Activated CD8-positive, alpha-beta T cell treated with anti-CD3 and anti-CD28 coated beads, Interleukin-2, amount 10 ng/mL, durations not matched to agents 7 days and 5 days (primary cell): ENCODE data around the gene CD6. TPM values are rescaled to one million over a fixed set of nuclear protein-coding genes. Genes with fewer than 3 reads are reported as not detected.

Source experiments
- ATAC-seq: fragments of 150-1000 bp; cut with Tn5 transposase; one replicate; pipeline ENCODE4 v1.10.0; 2021; ENCODE audit warnings: moderate library complexity
- CTCF ChIA-PET: fragments of 350-600 bp; sonication (Branson Sonifier 250); formaldehyde crosslinking; loops from one replicate; lab custom pipeline; 2021; ENCODE audit warnings: antibody characterized with exemption; lab: Charles Lee
- POLR2A ChIA-PET: fragments of 350-600 bp; sonication (Branson Sonifier 250); formaldehyde crosslinking; loops from one replicate; lab custom pipeline; 2021; ENCODE audit warnings: antibody characterized with exemption; lab: Charles Lee
- DNase-seq: peaks from one replicate; pipeline ENCODE4 v3.0.0-alpha.2; 2020
- H3K27ac Mint-ChIP-seq: one replicate; pipeline ENCODE4 v1.8.0; 2021; ENCODE audit warnings: mild to moderate bottlenecking, mixed read lengths
- H3K27me3 Mint-ChIP-seq: one replicate; pipeline ENCODE4 v1.8.0; 2021; ENCODE audit warnings: low read depth, mixed read lengths
- H3K36me3 Mint-ChIP-seq: one replicate; pipeline ENCODE4 v1.8.0; 2021; ENCODE audit warnings: low read depth, mixed read lengths
- H3K4me1 Mint-ChIP-seq: one replicate; pipeline ENCODE4 v1.8.0; 2021; ENCODE audit warnings: low read depth, mixed read lengths
- H3K4me3 Mint-ChIP-seq: one replicate; pipeline ENCODE4 v1.8.0; 2021; ENCODE audit warnings: mild to moderate bottlenecking, mixed read lengths
- H3K9me3 Mint-ChIP-seq: one replicate; pipeline ENCODE4 v1.8.0; 2022; ENCODE audit warnings: mixed read lengths; ENCODE audit not compliant: insufficient read depth
- total RNA-seq, 2 experiments: library from RNA; stranded (reverse); gene quantifications; one replicate each; pipeline ENCODE4 v1.2.3, GENCODE V29; 2021

Gene CD6, protein sequence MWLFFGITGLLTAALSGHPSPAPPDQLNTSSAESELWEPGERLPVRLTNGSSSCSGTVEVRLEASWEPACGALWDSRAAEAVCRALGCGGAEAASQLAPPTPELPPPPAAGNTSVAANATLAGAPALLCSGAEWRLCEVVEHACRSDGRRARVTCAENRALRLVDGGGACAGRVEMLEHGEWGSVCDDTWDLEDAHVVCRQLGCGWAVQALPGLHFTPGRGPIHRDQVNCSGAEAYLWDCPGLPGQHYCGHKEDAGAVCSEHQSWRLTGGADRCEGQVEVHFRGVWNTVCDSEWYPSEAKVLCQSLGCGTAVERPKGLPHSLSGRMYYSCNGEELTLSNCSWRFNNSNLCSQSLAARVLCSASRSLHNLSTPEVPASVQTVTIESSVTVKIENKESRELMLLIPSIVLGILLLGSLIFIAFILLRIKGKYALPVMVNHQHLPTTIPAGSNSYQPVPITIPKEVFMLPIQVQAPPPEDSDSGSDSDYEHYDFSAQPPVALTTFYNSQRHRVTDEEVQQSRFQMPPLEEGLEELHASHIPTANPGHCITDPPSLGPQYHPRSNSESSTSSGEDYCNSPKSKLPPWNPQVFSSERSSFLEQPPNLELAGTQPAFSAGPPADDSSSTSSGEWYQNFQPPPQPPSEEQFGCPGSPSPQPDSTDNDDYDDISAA
- 100 to 1,000 TPM; 214 to 222 TPM for total RNA-seq

DNA sequence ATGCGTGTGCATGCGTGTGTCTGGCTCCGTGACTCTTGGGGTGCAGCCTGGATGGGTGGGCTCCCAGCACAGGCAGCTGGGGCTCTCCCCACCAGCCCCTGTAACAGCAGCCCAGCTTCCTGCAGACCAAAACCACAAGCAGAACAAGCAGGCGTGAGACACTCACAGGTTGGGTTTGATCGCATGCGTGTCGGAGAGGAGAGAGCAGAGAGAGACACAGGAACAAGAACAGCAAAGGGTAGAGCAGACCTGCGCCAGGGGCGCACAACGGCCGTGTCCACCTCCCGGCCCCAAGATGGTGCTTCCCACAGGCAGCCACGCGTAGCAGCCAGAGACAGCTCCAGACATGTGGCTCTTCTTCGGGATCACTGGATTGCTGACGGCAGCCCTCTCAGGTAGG, at the start of gene CD6:
CD6 (plus strand) TSS at position 161 of the 400 bp plus-strand sequence; CDS start at position 347, 186 bp downstream.
- CTCF ChIA-PET, result interaction anchor here (0.8 to 3.4 kb wide), 15 partner anchors 9 to 365 kb away, joined by 3 to 25 read pairs (median 5); no protein-coding TSS in a partner anchor

DNA sequence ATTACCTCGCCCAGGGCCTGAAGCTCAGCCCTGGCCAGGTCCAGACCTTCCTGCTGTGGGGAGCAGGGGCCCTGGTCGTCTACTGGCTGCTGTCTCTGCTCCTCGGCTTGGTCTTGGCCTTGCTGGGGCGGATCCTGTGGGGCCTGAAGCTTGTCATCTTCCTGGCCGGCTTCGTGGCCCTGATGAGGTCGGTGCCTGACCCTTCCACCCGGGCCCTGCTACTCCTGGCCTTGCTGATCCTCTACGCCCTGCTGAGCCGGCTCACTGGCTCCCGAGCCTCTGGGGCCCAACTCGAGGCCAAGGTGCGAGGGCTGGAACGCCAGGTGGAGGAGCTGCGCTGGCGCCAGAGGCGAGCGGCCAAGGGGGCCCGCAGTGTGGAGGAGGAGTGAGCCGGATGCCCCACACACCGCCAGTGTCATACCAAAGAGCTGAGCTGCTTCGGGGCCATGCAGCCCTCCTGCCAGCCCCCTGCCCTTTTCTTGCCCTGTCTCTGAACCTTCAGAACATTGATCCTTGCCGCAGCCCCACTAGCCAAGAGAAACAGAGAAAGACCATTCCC, 49.6 kb upstream of the CD6 start:
- H3K36me3 Mint-ChIP-seq, result peaks cover 49% of the 10 kb centered on the region
- ChIA-PET CTCF (interaction anchor here (1.2 to 1.5 kb wide), 3 partner anchors 16 to 48 kb away, joined by 3 to 4 read pairs (median 3); no protein-coding TSS in a partner anchor), POLR2A (interaction anchor here (0.6 kb wide), 1 partner anchor 48 kb away, joined by 3 read pairs; no protein-coding TSS in a partner anchor)
- H3K4me1 Mint-ChIP-seq, result peaks cover 21% of the 10 kb centered on the region
- no peak overlapping the region for H3K27ac Mint-ChIP-seq
- H3K27me3 Mint-ChIP-seq, result peaks cover 22% of the 10 kb centered on the region
- no peak overlapping the region for H3K4me3 Mint-ChIP-seq
- ATAC-seq (no peak), DNase-seq (no peak)
- no peaks in the 10 kb centered on the region for H3K9me3 Mint-ChIP-seq

More for the DNA sequence above, at the start of gene CD6:
- Mint-ChIP-seq H3K27me3 (peaks cover 5% of the 10 kb centered on the region), H3K27ac (peak within 1 kb of the TSS; percentile 93), H3K9me3 (peaks cover 6% of the 10 kb centered on the region), H3K4me3 (peak within 1 kb of the TSS; percentile 85), H3K4me1 (peaks cover 38% of the 10 kb centered on the region), H3K36me3 (peaks cover 40% of the 10 kb centered on the region)
- ATAC-seq (peak; percentile 75), DNase-seq (peak; percentile 85)
- POLR2A ChIA-PET, result interaction anchor here (0.6 to 2.8 kb wide), 11 partner anchors 10 to 159 kb away, joined by 3 to 9 read pairs (median 3); no protein-coding TSS in a partner anchor

DNA sequence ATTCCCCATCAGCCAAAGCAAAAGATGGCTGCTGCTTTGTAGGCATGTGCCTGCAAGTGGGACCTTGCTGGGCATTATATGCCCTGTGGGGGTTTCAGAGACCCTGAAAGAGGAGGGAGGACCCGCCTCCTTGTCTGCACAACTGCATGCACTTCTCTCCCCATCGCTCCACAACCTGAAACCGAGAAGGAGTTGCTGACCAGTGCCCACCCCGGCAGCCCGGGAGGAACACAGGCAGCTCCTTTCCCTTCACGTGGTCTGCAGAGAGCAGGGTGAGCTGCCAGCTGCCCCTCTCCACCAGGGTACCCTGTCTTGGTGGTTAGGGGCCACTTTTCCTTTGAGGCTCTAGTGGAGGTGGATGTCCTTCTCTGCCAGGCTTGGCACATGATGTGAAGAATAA, 48.6 kb upstream of the CD6 start:
- DNase-seq (no peak), ATAC-seq (no peak)
- H3K36me3 Mint-ChIP-seq, result peaks cover 42% of the 10 kb centered on the region
- H3K4me1 Mint-ChIP-seq, result peaks cover 14% of the 10 kb centered on the region
- H3K27me3 Mint-ChIP-seq, result peaks cover 25% of the 10 kb centered on the region
- POLR2A ChIA-PET, result interaction anchor here (1.6 kb wide), 1 partner anchor 8 kb away, joined by 6 read pairs; no protein-coding TSS in a partner anchor
- H3K9me3 Mint-ChIP-seq, result no peaks in the 10 kb centered on the region
- no peak overlapping the region for H3K27ac Mint-ChIP-seq
- no peak overlapping the region for H3K4me3 Mint-ChIP-seq
- CTCF ChIA-PET, result interaction anchor here (1.4 to 1.5 kb wide), 2 partner anchors 17 to 23 kb away, joined by 3 read pairs; no protein-coding TSS in a partner anchor

DNA sequence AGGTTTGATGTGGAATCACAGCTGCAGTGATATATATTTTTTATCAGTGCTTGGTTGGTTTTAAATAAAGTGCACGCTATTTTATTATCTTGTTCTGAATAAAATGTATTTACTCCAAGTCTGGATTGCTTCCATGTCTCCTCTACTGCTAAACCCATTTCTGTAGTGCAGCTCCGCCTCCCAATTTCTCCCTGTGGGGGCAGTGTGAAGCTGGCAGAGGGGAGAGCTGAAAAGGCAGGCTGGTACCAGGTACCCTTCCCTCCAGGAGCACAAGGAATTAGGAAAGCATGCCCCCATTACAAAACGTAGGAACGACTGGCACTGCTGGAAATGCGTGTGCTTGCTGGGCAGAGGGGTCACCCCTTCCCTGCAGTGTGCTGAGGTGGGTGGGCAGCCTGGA, 48.2 kb upstream of the CD6 start:
- H3K4me3 Mint-ChIP-seq, result no peak overlapping the region
- no peaks in the 10 kb centered on the region for H3K9me3 Mint-ChIP-seq
- ATAC-seq (no peak), DNase-seq (no peak)
- CTCF ChIA-PET, result interaction anchor here (1.4 to 1.5 kb wide), 3 partner anchors 8 to 23 kb away, joined by 3 to 11 read pairs (median 3); no protein-coding TSS in a partner anchor
- POLR2A ChIA-PET, result interaction anchor here (1.1 to 1.6 kb wide), 2 partner anchors 8 to 10 kb away, joined by 4 to 6 read pairs; partner anchors contain the start of gene TMEM109
- H3K4me1 Mint-ChIP-seq, result peaks cover 13% of the 10 kb centered on the region
- no peak overlapping the region for H3K27ac Mint-ChIP-seq
- H3K36me3 Mint-ChIP-seq, result peaks cover 40% of the 10 kb centered on the region
- H3K27me3 Mint-ChIP-seq, result peaks cover 25% of the 10 kb centered on the region

DNA sequence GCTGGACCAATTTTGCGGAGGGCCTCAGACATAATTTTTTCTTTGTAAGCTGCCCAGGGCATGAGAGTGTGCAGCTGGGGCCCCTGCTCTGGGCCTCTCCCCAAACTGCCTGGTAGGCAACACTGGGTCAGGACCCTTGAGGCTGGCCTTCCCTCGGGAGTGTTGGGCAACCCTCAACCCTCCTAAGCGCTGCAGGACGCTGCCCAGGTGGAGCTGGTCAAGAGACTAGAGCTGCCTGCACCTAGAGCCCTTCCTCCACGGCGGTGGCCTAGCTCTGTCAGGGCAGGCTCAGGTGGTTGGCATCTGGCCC, 47.7 kb upstream of the CD6 start:
- peaks cover 35% of the 10 kb centered on the region for H3K36me3 Mint-ChIP-seq
- no peak for DNase-seq
- ChIA-PET CTCF (interaction anchor here (1.4 kb wide), 2 partner anchors 8 to 16 kb away, joined by 3 to 11 read pairs; no protein-coding TSS in a partner anchor), POLR2A (interaction anchor here (1.1 to 1.6 kb wide), 2 partner anchors 9 to 10 kb away, joined by 4 to 6 read pairs; partner anchors contain the start of gene TMEM109)
- H3K4me3 Mint-ChIP-seq, result peak overlapping the region; percentile 53
- H3K4me1 Mint-ChIP-seq, result peaks cover 13% of the 10 kb centered on the region
- H3K9me3 Mint-ChIP-seq, result no peaks in the 10 kb centered on the region
- ATAC-seq, result no peak
- H3K27me3 Mint-ChIP-seq, result peaks cover 25% of the 10 kb centered on the region
- no peak overlapping the region for H3K27ac Mint-ChIP-seq

DNA sequence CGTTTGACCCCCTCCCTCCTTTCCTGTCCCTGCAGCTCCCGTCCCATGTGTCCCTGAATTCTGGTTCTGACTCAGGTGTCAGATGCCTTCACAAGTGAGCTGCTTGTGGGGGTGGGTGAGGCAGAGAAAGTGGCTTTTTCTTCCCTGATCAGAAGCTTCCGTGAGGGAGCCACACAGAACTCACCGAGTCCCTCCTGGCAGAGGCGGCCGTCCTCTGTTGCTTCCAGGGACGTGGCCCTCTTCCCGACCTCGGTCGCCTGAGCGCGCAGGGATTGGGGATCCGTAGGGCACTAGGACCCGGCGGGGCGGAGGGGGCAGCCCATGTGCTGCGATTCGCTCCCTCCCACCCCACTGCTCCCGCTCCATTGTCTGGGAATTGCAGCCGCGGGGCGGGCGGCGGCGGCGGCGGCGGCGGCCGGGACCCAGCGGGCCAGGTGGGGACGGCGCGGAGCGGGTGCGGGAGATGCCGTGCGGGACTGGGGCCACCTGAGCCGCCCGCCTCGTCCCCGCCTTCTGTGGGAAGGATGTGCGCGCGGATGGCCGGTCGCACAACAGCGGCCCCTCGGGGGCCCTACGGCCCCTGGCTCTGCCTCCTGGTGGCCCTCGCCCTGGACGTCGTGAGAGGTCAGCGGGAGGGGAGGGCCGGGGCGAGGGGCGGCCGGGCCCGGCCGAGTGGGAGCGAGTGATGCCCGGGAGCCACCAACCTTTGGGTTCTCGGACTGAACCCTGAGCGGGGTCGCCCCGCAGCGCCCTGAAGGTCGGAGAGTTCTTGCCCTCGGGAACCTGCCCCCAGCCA, 47.2 kb upstream of the CD6 start, which contains the start of gene TMEM132A:
TMEM132A (plus strand) TSS at position 351 of the 796 bp plus-strand sequence; CDS start at position 525, 174 bp downstream.
- peaks cover 25% of the 10 kb centered on the region for H3K27me3 Mint-ChIP-seq
- H3K36me3 Mint-ChIP-seq, result peaks cover 35% of the 10 kb centered on the region
- H3K4me1 Mint-ChIP-seq, result peaks cover 13% of the 10 kb centered on the region
- peak; percentile 42 for ATAC-seq
- CTCF ChIA-PET, result interaction anchor here (1.4 kb wide), 2 partner anchors 9 to 16 kb away, joined by 3 to 11 read pairs; no protein-coding TSS in a partner anchor
- POLR2A ChIA-PET, result interaction anchor here (1.1 to 1.6 kb wide), 2 partner anchors 9 to 11 kb away, joined by 4 to 6 read pairs; partner anchors contain the start of gene TMEM109
- peak within 1 kb of the TSS; percentile 53 for H3K4me3 Mint-ChIP-seq
- DNase-seq, result no peak
- no peaks in the 10 kb centered on the region for H3K9me3 Mint-ChIP-seq
- H3K27ac Mint-ChIP-seq, result no peak within 1 kb of the TSS

DNA sequence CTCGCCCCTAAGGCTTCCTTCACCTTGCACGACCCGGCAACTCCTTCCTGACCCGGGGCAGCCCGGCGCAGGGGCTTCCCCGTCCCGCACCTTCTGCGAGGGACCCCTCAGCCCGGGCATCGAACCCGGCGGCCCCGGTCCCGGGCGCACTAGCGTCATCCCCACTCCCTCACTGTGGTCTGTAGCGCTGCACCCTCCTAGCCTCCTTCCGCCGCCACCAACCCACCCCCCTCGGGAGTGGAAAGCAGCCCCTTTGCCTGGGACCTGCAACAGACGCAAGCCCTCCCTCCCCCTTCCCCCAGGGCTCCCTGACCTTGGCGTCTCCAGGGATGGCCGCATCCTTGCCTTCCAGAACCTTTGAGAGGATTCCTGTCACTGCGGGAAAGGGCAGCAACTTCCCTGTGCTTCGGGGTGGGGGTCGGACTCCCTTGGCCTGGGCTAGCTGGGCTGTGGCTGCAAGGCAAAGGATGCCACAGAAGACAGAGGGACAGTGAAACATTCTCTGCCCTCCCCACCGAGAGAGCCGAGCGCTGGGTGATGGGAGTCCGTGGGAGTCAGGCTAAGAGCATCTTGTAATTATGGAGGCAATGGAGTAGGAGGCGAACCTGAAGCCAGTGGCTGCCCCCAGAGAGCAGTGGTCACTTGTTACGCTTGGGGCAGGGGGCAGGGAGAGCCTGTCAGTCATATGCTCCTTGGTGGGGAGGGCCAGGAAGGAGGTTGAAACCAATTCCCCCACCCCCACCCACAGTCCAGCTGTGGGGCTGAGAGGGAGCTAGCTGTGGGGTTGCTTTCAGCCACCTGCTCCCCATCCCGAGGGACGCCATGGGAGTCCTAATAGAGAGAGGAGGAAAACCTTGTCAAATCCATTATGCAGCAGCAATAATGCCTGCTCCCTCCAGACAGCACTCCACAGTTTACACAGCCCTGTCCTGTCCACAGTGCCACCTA, 46.3 kb upstream of the CD6 start:
- Mint-ChIP-seq H3K4me1 (peaks cover 13% of the 10 kb centered on the region), H3K9me3 (no peaks in the 10 kb centered on the region), H3K36me3 (peaks cover 32% of the 10 kb centered on the region), H3K4me3 (peak overlapping the region; percentile 34), H3K27ac (no peak overlapping the region), H3K27me3 (peaks cover 29% of the 10 kb centered on the region)
- no peak for DNase-seq
- POLR2A ChIA-PET, result no interaction called here
- peak; percentile 29 for ATAC-seq
- CTCF ChIA-PET, result no interaction called here

DNA sequence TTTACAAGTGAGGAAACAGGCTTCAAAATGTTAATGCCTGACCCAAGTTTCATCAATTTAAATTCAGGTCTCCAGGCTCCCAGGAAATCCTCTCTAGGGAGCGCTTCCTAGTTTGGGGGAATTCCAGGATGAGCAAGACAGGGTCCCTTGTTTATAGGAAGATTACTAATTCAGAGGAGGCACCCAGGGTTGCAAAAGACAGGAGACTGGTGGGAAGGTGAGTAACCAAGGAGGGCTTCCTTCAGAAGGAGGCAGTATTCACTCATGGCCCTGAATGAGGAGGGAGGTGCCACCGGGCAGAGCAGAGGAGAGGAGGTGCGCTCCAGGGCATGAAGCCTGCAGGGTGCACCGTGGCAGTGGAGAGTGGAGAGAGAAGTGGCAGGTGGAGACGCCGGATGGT, 45.6 kb upstream of the CD6 start:
- CTCF ChIA-PET, result interaction anchor here (1.4 kb wide), 1 partner anchor 11 kb away, joined by 8 read pairs; no protein-coding TSS in a partner anchor
- POLR2A ChIA-PET, result no interaction called here
- no peak overlapping the region for H3K27ac Mint-ChIP-seq

DNA sequence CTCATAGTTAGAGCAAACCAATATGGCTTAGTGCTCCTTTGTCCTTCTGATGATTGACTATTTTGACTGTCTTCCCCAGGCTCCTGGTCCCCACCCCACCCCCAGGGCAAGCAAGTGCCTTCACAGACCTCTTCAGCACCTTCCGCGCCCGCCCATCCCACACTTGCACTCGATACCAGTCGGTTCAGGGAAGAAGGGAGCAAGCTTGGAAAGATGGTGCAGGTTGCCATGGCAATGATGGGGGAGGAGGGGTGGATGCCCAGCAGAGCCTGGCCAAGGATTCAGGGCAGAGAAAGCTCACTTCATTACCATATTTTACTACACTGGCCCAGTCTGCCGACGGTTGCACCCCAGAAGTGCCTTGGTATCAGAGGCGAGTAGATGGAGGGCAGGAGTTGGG, 45.0 kb upstream of the CD6 start:
- peaks cover 33% of the 10 kb centered on the region for H3K27me3 Mint-ChIP-seq
- H3K4me1 Mint-ChIP-seq, result peaks cover 13% of the 10 kb centered on the region
- H3K27ac Mint-ChIP-seq, result no peak overlapping the region
- no peaks in the 10 kb centered on the region for H3K9me3 Mint-ChIP-seq
- CTCF ChIA-PET, result interaction anchor here (1.4 kb wide), 1 partner anchor 11 kb away, joined by 8 read pairs; no protein-coding TSS in a partner anchor
- H3K36me3 Mint-ChIP-seq, result peaks cover 19% of the 10 kb centered on the region
- ATAC-seq, result no peak
- no peak for DNase-seq
- POLR2A ChIA-PET, result no interaction called here
- H3K4me3 Mint-ChIP-seq, result no peak overlapping the region

More for the DNA sequence above, 45.6 kb upstream of the CD6 start:
- Mint-ChIP-seq H3K4me3 (no peak overlapping the region), H3K27me3 (peaks cover 32% of the 10 kb centered on the region), H3K9me3 (no peaks in the 10 kb centered on the region), H3K4me1 (peaks cover 13% of the 10 kb centered on the region), H3K36me3 (peaks cover 26% of the 10 kb centered on the region)
- no peak for DNase-seq
- ATAC-seq, result no peak
